Smooth muscle cell (in vitro differentiated cells): Measurements from ENCODE around the gene DTYMK. TPM values are rescaled to one million over a fixed set of nuclear protein-coding genes. Genes with fewer than 3 reads are reported as not detected.

Experiments
- DNase-seq: peaks from one replicate; lab custom pipeline; 2025; ENCODE audit not compliant: unreplicated experiment; lab: John Stamatoyannopoulos, UW
- H2AFZ ChIP-seq: fragments of 200-600 bp; sonication (generic); 2 replicates; pipeline ENCODE4 v1.6.0; 2016; ENCODE audit warnings: antibody characterized with exemption, low read depth, mild to moderate bottlenecking
- H3F3A ChIP-seq: fragments of 200-600 bp; sonication (generic); 2 replicates; pipeline ENCODE4 v1.6.0; 2017; ENCODE audit warnings: antibody characterized with exemption, low read depth
- H3K27ac ChIP-seq: fragments of 200-600 bp; sonication (generic); 2 replicates; pipeline ENCODE4 v1.5.1; 2016; ENCODE audit warnings: low read depth, mild to moderate bottlenecking
- H3K27me3 ChIP-seq: fragments of 200-600 bp; sonication (generic); 2 replicates; pipeline ENCODE4 v1.6.1; 2016; ENCODE audit warnings: low read depth, mild to moderate bottlenecking
- H3K36me3 ChIP-seq: fragments of 200-600 bp; sonication (generic); 2 replicates; pipeline ENCODE4 v1.5.1; 2016; ENCODE audit warnings: low read depth
- H3K4me1 ChIP-seq: fragments of 200-600 bp; sonication (generic); 2 replicates; pipeline ENCODE4 v1.5.1; 2016; ENCODE audit warnings: low read depth
- H3K4me2 ChIP-seq: fragments of 200-600 bp; sonication (generic); 2 replicates; pipeline ENCODE4 v1.6.0; 2016; ENCODE audit warnings: mild to moderate bottlenecking
- H3K4me3 ChIP-seq: fragments of 200-600 bp; sonication (generic); 2 replicates; pipeline ENCODE4 v1.5.1; 2016; ENCODE audit warnings: mild to moderate bottlenecking
- H3K79me2 ChIP-seq: fragments of 200-600 bp; sonication (generic); 2 replicates; pipeline ENCODE4 v1.6.0; 2016; ENCODE audit warnings: low read depth, mild to moderate bottlenecking
- H3K9ac ChIP-seq: fragments of 200-600 bp; sonication (generic); 2 replicates; pipeline ENCODE4 v1.6.0; 2016; ENCODE audit warnings: low read depth
- H3K9me3 ChIP-seq: fragments of 200-600 bp; sonication (generic); replicated peaks from 2 replicates; pipeline ENCODE4 v1.5.1; 2016; ENCODE audit warnings: low read depth
- H4K20me1 ChIP-seq: fragments of 200-600 bp; sonication (generic); 2 replicates; pipeline ENCODE4 v1.6.0; 2016; ENCODE audit warnings: low read depth
- CTCF ChIP-seq: fragments of 200-600 bp; sonication (generic); IDR thresholded peaks from 2 replicates; pipeline ENCODE4 v1.5.1; 2017; ENCODE audit warnings: borderline replicate concordance, mild to moderate bottlenecking, antibody characterized with exemption; ENCODE audit not compliant: insufficient read depth, poor library complexity, severe bottlenecking
- WGBS: methylation state at CpG from one replicate; pipeline ENCODE4 v1.1.7; 2016; ENCODE audit warnings: low lambda C conversion rate; 5-methylcytosine and 5-hydroxymethylcytosine counted together
- polyA plus RNA-seq: library from polyadenylated mRNA; unstranded; fragments of >200 nt; fragmentation: Nextera tagmentation; extraction: Ambion mirVana; gene quantifications from 2 replicates; pipeline ENCODE4 v1.2.1, GENCODE V29; 2016
- total RNA-seq: library from RNA; depleted of rRNA; stranded (reverse); fragments of >200 nt; gene quantifications from 2 replicates; pipeline ENCODE4 v1.2.3, GENCODE V29; 2014

Gene DTYMK
- total and polyA plus RNA-seq, 2 experiments from 2014 or later = 22.2 to 65.8 TPM

GRCh38 chr2:241686324-241686649, 328 bp downstream of the DTYMK start:
- WGBS = 1% methylated on average over 37 of the region's 37 CpGs

GRCh38 chr2:241680827-241681599, 5.6 kb downstream of the DTYMK start:
- H2AFZ ChIP-seq = no peak overlapping the region
- DNase-seq = no peak
- no peaks in the 10 kb centered on the region for H3K4me1 ChIP-seq
- H3K27ac ChIP-seq = peak overlapping the region; percentile 89
- no peaks in the 10 kb centered on the region for H3K36me3 ChIP-seq
- peak overlapping the region; percentile 64 for H3K9ac ChIP-seq
- no peak overlapping the region for H3K4me2 ChIP-seq
- no peak overlapping the region for H3K4me3 ChIP-seq
- H4K20me1 ChIP-seq = peaks cover 6% of the 10 kb centered on the region
- no peak for TF ChIP-seq CTCF
- WGBS = 73% methylated on average over 14 of the region's 14 CpGs
- H3K79me2 ChIP-seq = peaks cover 21% of the 10 kb centered on the region
- no peaks in the 10 kb centered on the region for H3K9me3 ChIP-seq
- peaks cover 6% of the 10 kb centered on the region for H3F3A ChIP-seq
- H3K27me3 ChIP-seq = no peaks in the 10 kb centered on the region

More at GRCh38 chr2:241686324-241686649, 328 bp downstream of the DTYMK start:
- peak overlapping the region; percentile 84 for H3K4me3 ChIP-seq
- H3K4me1 ChIP-seq = peaks cover 6% of the 10 kb centered on the region
- H3K9me3 ChIP-seq = no peaks in the 10 kb centered on the region
- H3K27ac ChIP-seq = peak overlapping the region; percentile 90
- no peak for DNase-seq
- no peaks in the 10 kb centered on the region for H3K27me3 ChIP-seq
- peak overlapping the region; percentile 56 for H2AFZ ChIP-seq
- peaks cover 3% of the 10 kb centered on the region for H3F3A ChIP-seq
- H4K20me1 ChIP-seq = peaks cover 7% of the 10 kb centered on the region
- H3K79me2 ChIP-seq = peaks cover 29% of the 10 kb centered on the region
- TF ChIP-seq CTCF = no peak
- H3K36me3 ChIP-seq = no peaks in the 10 kb centered on the region
- H3K9ac ChIP-seq = peak overlapping the region; percentile 93
- peak overlapping the region; percentile 98 for H3K4me2 ChIP-seq

GRCh38 chr2:241680044-241680443, 6.6 kb downstream of the DTYMK start:
- Histone ChIP-seq H3F3A (peaks cover 14% of the 10 kb centered on the region), H4K20me1 (peaks cover 6% of the 10 kb centered on the region), H2AFZ (no peak overlapping the region), H3K4me1 (no peaks in the 10 kb centered on the region), H3K79me2 (peaks cover 13% of the 10 kb centered on the region), H3K27me3 (no peaks in the 10 kb centered on the region), H3K36me3 (no peaks in the 10 kb centered on the region), H3K9me3 (no peaks in the 10 kb centered on the region), H3K9ac (no peak overlapping the region), H3K4me2 (no peak overlapping the region), H3K27ac (peak overlapping the region; percentile 89), H3K4me3 (no peak overlapping the region)
- WGBS = 98% methylated on average over 12 of the region's 12 CpGs
- TF ChIP-seq CTCF = no peak
- no peak for DNase-seq
